ENCODE data around the gene ARL4C. TPM values are rescaled to one million over a fixed set of nuclear protein-coding genes. Genes with fewer than 3 reads are reported as not detected.

ARL4C gene
- total RNA-seq, 2 donors from 2014 or later, result 1.8 to 4.9 TPM

DNA sequence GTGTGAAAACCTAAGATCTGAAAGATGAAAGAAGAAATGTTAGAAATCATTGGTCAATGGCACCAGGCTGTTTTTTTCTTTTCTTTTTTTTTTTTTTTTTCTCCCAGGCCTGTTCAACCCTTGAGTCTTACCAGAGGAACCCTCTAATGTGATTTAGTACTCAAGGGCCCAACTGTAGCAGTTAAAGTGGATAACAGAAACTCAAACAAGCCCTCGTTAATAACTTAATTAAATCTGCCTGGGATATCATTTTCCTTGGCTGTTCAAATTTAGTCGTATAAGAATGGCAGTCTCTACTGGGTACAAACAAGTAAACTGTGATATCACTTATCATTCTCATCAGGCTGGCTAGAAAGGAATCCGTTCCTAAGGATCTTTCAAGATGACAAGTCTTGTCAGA lies 16.5 kb downstream of the ARL4C start:
- intact Hi-C loops (cut with DNase I), result no loop called here
- Histone ChIP-seq H3K4me1 (no peaks in the 10 kb centered on the region), H3K27me3 (no peaks in the 10 kb centered on the region), H3K9me3 (no peaks in the 10 kb centered on the region), H3K27ac (no peak overlapping the region), H3K9ac (ENCODE audit: low read depth in 2 of 2, low read length in 2 of 2) (no peak overlapping the region), H3K4me3 (no peak overlapping the region), H3K36me3 (no peaks in the 10 kb centered on the region)
- DNase-seq, result no peak
- TF ChIP-seq, protein P1, sequence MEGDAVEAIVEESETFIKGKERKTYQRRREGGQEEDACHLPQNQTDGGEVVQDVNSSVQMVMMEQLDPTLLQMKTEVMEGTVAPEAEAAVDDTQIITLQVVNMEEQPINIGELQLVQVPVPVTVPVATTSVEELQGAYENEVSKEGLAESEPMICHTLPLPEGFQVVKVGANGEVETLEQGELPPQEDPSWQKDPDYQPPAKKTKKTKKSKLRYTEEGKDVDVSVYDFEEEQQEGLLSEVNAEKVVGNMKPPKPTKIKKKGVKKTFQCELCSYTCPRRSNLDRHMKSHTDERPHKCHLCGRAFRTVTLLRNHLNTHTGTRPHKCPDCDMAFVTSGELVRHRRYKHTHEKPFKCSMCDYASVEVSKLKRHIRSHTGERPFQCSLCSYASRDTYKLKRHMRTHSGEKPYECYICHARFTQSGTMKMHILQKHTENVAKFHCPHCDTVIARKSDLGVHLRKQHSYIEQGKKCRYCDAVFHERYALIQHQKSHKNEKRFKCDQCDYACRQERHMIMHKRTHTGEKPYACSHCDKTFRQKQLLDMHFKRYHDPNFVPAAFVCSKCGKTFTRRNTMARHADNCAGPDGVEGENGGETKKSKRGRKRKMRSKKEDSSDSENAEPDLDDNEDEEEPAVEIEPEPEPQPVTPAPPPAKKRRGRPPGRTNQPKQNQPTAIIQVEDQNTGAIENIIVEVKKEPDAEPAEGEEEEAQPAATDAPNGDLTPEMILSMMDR (IDR thresholded peaks at IDR 0.05), result no peak

DNA sequence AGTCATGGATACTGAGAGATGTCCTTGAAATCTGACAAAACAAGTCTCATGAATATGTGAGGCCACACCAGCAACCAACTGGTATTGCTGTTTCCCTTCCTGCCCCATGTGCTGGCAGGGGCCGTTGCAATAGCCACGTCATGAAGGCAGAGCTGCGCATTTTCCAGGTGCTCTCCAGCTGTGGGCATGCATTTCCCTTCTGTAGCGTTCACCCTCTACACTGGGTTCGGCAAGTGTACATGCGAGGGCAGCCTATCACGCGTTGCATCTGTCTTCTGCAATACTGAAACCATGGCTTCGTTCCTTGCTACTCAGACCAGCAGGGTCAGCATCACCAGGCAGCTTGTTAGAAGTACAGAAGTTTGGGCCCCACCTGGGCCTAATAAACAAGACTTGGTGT lies 17.4 kb downstream of the ARL4C start:
- TF ChIP-seq, protein P1 (IDR thresholded peaks at IDR 0.05), result no peak
- DNase-seq, result no peak
- H3K36me3 ChIP-seq, result no peaks in the 10 kb centered on the region
- no peak overlapping the region for H3K27ac ChIP-seq
- no peaks in the 10 kb centered on the region for H3K27me3 ChIP-seq
- no peak overlapping the region for H3K9ac ChIP-seq (ENCODE audit: low read depth in 2 of 2, low read length in 2 of 2)
- intact Hi-C loops (cut with DNase I), result no loop called here
- no peaks in the 10 kb centered on the region for H3K9me3 ChIP-seq
- H3K4me1 ChIP-seq, result no peaks in the 10 kb centered on the region
- H3K4me3 ChIP-seq, result no peak overlapping the region

DNA sequence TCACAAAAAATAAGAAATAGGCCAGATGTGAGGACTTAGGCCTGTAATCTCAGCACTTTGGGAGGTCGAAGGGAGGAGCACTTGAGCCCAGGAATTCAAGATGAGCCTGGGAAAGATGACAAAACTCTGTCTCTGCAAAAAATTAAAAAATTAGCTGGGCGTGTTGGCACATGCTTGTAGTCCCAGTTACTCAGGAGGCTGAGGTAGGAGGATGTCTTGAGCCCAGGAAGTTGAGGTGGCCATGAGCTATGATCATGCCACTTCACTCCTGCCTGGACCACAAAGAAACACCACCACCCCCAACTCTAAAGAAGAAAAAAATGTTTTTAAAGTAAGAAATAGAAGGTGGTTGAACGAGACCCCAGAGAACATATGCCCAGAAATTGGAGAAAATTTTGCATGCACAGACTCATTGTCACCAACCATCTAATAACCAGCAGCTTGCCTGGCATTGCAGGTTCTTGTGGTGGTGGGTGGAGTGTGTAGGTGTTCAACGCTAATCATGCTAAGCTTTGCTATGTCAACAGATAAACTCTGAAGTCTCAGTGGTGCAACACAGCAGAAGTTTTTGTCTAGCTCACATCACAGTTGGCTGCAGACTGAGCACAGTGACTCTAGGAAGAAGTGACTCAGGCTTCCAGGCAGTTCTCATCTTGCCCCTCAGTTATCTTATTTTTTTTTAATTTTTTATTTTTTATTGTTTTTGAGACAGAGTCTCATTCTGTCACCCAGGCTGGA lies 18.6 kb downstream of the ARL4C start:
- no peak overlapping the region for H3K4me3 ChIP-seq
- no peaks in the 10 kb centered on the region for H3K27me3 ChIP-seq
- no peak overlapping the region for H3K27ac ChIP-seq
- intact Hi-C loops (cut with DNase I), result no loop called here
- no peaks in the 10 kb centered on the region for H3K36me3 ChIP-seq
- H3K4me1 ChIP-seq, result no peaks in the 10 kb centered on the region
- no peak overlapping the region for H3K9ac ChIP-seq (ENCODE audit: low read depth in 2 of 2, low read length in 2 of 2)
- TF ChIP-seq, protein P1 (IDR thresholded peaks at IDR 0.05), result no peak
- no peak for DNase-seq
- no peaks in the 10 kb centered on the region for H3K9me3 ChIP-seq

DNA sequence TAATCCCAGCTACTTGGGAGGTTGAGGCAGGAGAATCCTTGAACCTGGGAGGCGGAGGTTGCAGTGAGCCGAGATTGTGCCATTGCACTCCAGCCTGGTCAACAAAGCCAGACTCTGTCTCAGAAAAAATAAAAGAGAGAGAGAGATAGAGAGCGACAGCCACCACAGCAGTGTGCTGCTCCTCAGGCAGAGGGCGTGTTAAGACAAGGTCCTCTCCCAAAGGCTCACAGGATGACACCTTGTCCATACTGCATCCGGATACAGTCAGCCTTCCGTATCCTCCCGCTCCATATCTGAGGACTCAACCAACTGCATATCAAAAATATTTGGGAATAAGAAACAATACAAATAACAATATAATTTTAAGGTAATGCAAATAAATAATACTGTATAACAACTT lies 20.1 kb downstream of the ARL4C start:
- Histone ChIP-seq H3K9ac (ENCODE audit: low read depth in 2 of 2, low read length in 2 of 2) (no peak overlapping the region), H3K9me3 (no peaks in the 10 kb centered on the region), H3K27ac (no peak overlapping the region), H3K27me3 (no peaks in the 10 kb centered on the region), H3K4me1 (no peaks in the 10 kb centered on the region), H3K4me3 (no peak overlapping the region), H3K36me3 (no peaks in the 10 kb centered on the region)
- DNase-seq, result no peak
- TF ChIP-seq, protein P1 (IDR thresholded peaks at IDR 0.05), result no peak
- intact Hi-C loops (cut with DNase I), result no loop called here

DNA sequence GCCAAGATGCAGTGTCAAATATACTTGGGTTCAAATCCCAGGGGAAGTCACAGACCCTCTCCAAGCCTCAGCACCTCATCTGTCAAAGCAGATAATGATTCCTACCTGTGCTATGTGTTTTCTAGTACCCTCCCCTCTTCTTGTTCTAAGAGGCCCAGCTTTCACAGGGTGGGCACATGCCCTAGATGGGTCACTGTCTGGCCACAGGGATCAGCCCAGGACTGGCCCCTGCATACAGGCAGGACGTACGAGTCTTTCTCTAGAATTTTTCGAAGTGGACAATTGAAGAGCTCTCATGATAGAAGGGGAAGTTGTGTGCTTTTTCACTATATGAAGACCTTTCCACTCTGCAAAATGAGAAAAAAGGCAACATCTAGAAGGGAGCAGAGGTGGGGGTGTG lies 22.2 kb downstream of the ARL4C start:
- H3K4me1 ChIP-seq, result no peaks in the 10 kb centered on the region
- no peaks in the 10 kb centered on the region for H3K36me3 ChIP-seq
- H3K9me3 ChIP-seq, result no peaks in the 10 kb centered on the region
- H3K27me3 ChIP-seq, result no peaks in the 10 kb centered on the region
- intact Hi-C loops (cut with DNase I), result no loop called here
- H3K27ac ChIP-seq, result no peak overlapping the region
- no peak overlapping the region for H3K4me3 ChIP-seq
- TF ChIP-seq, protein P1 (IDR thresholded peaks at IDR 0.05), result no peak
- DNase-seq, result no peak
- H3K9ac ChIP-seq (ENCODE audit: low read depth in 2 of 2, low read length in 2 of 2), result no peak overlapping the region
